Measurements from ENCODE around the gene NEAT1. TPM values are rescaled to one million over a fixed set of nuclear protein-coding genes. Genes with fewer than 3 reads are reported as not detected.

Gene NEAT1
- total RNA-seq, 4 donors from 2014 or later: 21.0 to 341 (median 183) TPM

- no peaks in the 10 kb centered on the region for H3K27me3 ChIP-seq
- H3K4me3 ChIP-seq: no peak overlapping the region
- peaks cover 0 to 94% of the 10 kb centered on the region in 2 donors for H3K36me3 ChIP-seq
- TF ChIP-seq POLR2A (IDR thresholded peaks at IDR 0.05) (no peak), POLR2AphosphoS5 (IDR thresholded peaks at IDR 0.05) (no peak), CTCF (IDR thresholded peaks at IDR 0.05) (no peak), EP300 (IDR thresholded peaks at IDR 0.05) (no peak)
- H3K9me3 ChIP-seq: no peaks in the 10 kb centered on the region
- H3K27ac ChIP-seq: peak overlapping the region in 1 of 4 donors; percentile 33
- 75 to 77% methylated on average over 8 to 11 of the region's 16 CpGs for WGBS, 2 donors (ENCODE audit: low coverage in 1 of 2)
- peaks cover 0 to 16% (median 0%) of the 10 kb centered on the region in 3 donors for H3K4me1 ChIP-seq
- ATAC-seq: no peak
Observed at GRCh38 chr11:65401073-65401802, 21.4 kb upstream of the NEAT1 start.

- Histone ChIP-seq H3K36me3 (peaks cover 0 to 94% of the 10 kb centered on the region in 2 donors), H3K27me3 (no peaks in the 10 kb centered on the region), H3K4me1 (peaks cover 0 to 16% (median 0%) of the 10 kb centered on the region in 3 donors), H3K4me3 (no peak overlapping the region), H3K9me3 (no peaks in the 10 kb centered on the region), H3K27ac (no peak overlapping the region)
- TF ChIP-seq POLR2A (IDR thresholded peaks at IDR 0.05): no peak
- TF ChIP-seq POLR2AphosphoS5 (IDR thresholded peaks at IDR 0.05): no peak
- TF ChIP-seq EP300 (IDR thresholded peaks at IDR 0.05): no peak
- TF ChIP-seq CTCF (IDR thresholded peaks at IDR 0.05): no peak
- 90 to 100% methylated on average over 3 to 5 of the region's 10 CpGs for WGBS, 2 donors (ENCODE audit: low coverage in 1 of 2)
- ATAC-seq: no peak
Observed at GRCh38 chr11:65401803-65402248, 20.8 kb upstream of the NEAT1 start.

GRCh38 chr11:65402790-65403189 is 19.8 kb upstream of the NEAT1 start:
- H3K36me3 ChIP-seq: peaks cover 0 to 94% of the 10 kb centered on the region in 2 donors
- H3K27ac ChIP-seq: no peak overlapping the region
- TF ChIP-seq POLR2A (IDR thresholded peaks at IDR 0.05) (no peak), POLR2AphosphoS5 (IDR thresholded peaks at IDR 0.05) (no peak), EP300 (IDR thresholded peaks at IDR 0.05) (no peak), CTCF (IDR thresholded peaks at IDR 0.05) (no peak)
- H3K4me1 ChIP-seq: peaks cover 0 to 16% (median 0%) of the 10 kb centered on the region in 3 donors
- no peaks in the 10 kb centered on the region for H3K9me3 ChIP-seq
- no peaks in the 10 kb centered on the region for H3K27me3 ChIP-seq
- no peak overlapping the region for H3K4me3 ChIP-seq
- no peak for ATAC-seq
- WGBS, 2 donors (ENCODE audit: low coverage in 1 of 2): 67 to 79% methylated on average over 2 of the region's 2 CpGs

- Histone ChIP-seq H3K27ac (peak overlapping the region in 3 of 4 donors; percentile 1 to 61 (median 31)), H3K27me3 (no peaks in the 10 kb centered on the region), H3K4me1 (peaks cover 0 to 16% (median 0%) of the 10 kb centered on the region in 3 donors), H3K36me3 (peaks cover 0 to 94% of the 10 kb centered on the region in 2 donors), H3K4me3 (no peak overlapping the region), H3K9me3 (no peaks in the 10 kb centered on the region)
- peak; percentile 62 for ATAC-seq
- WGBS, 2 donors (ENCODE audit: low coverage in 1 of 2): 41 to 47% methylated on average over 2 to 3 of the region's 12 CpGs
- TF ChIP-seq POLR2AphosphoS5 (IDR thresholded peaks at IDR 0.05): no peak
- TF ChIP-seq CTCF (IDR thresholded peaks at IDR 0.05): no peak
- TF ChIP-seq POLR2A (IDR thresholded peaks at IDR 0.05): no peak
Observed at GRCh38 chr11:65403607-65404121, 18.9 kb upstream of the NEAT1 start.

All from gastroesophageal sphincter (tissue), 4 donors.